HepG2 (cell line): ENCODE results near the gene SIRT7. TPM values are rescaled to one million over a fixed set of nuclear protein-coding genes. Genes with fewer than 3 reads are reported as not detected.

Experiments
- BRD4 ChIP-seq: sonication (generic); formaldehyde crosslinking; IDR thresholded peaks from 2 replicates; pipeline ENCODE4 v1.4.0; 2020; ENCODE audit warnings: missing genetic modification reagents
- MAF1 ChIP-seq: sonication (generic); formaldehyde crosslinking; IDR thresholded peaks from 2 replicates; pipeline ENCODE4 v1.5.0; 2020; ENCODE audit warnings: missing genetic modification reagents, borderline replicate concordance
- MATR3 ChIP-seq: sonication (generic); formaldehyde crosslinking; IDR thresholded peaks from 2 replicates; pipeline ENCODE4 v1.4.0; 2020; ENCODE audit warnings: missing genetic modification reagents
- NCOA1 ChIP-seq: sonication (generic); formaldehyde crosslinking; IDR thresholded peaks from 2 replicates; pipeline ENCODE4 v1.9.0; 2021; ENCODE audit warnings: missing genetic modification reagents
- NCOA2 ChIP-seq: sonication (generic); formaldehyde crosslinking; IDR thresholded peaks from 2 replicates; pipeline ENCODE4 v1.8.0; 2022; ENCODE audit warnings: inconsistent platforms
- PAF1 ChIP-seq: IDR thresholded peaks from 2 replicates; pipeline ENCODE4 v1.6.1; 2016; ENCODE audit warnings: missing genetic modification reagents, missing compliant biosample characterization
- POLR2AphosphoS5 ChIP-seq: IDR thresholded peaks from 2 replicates; pipeline ENCODE4 v1.6.1; 2012; ENCODE audit warnings: low read depth, low read length
- POLR2G ChIP-seq: fragments of 200-400 bp; formaldehyde crosslinking; IDR thresholded peaks from 2 replicates; pipeline ENCODE4 v1.6.1; 2018; ENCODE audit warnings: mild to moderate bottlenecking, low read depth, low read length, moderate library complexity
- SAFB2 ChIP-seq: sonication (generic); formaldehyde crosslinking; IDR thresholded peaks from 2 replicates; pipeline ENCODE4 v1.5.1; 2020; ENCODE audit warnings: missing genetic modification reagents, low read depth, mild to moderate bottlenecking, borderline replicate concordance
- SSRP1 ChIP-seq: IDR thresholded peaks from 2 replicates; pipeline ENCODE4 v1.6.1; 2016; ENCODE audit warnings: control low read depth
- TBL1XR1 ChIP-seq: fragments of 150-350 bp; IDR thresholded peaks from 2 replicates; pipeline ENCODE4 v1.6.1; 2014; ENCODE audit warnings: borderline replicate concordance, low read length; ENCODE audit not compliant: partially characterized antibody
- ZNF143 ChIP-seq: sonication (generic); formaldehyde crosslinking; IDR thresholded peaks from 2 replicates; pipeline ENCODE4 v1.4.0; 2020; ENCODE audit warnings: missing genetic modification reagents
- ZNF251 ChIP-seq: sonication (generic); formaldehyde crosslinking; IDR thresholded peaks from 2 replicates; pipeline ENCODE4 v1.9.0; 2021; ENCODE audit warnings: mild to moderate bottlenecking, missing genetic modification reagents
- ZNF282 ChIP-seq: fragments of 450-650 bp; IDR thresholded peaks from 2 replicates; pipeline ENCODE4 v1.6.1; 2018; ENCODE audit not compliant: partially characterized antibody
- ZNF460 ChIP-seq: sonication (generic); formaldehyde crosslinking; IDR thresholded peaks from 2 replicates; pipeline ENCODE4 v1.5.1; 2020; ENCODE audit warnings: missing genetic modification reagents, mild to moderate bottlenecking, borderline replicate concordance
- ZNF780A ChIP-seq: sonication (generic); formaldehyde crosslinking; IDR thresholded peaks from 2 replicates; pipeline ENCODE4 v1.8.0; 2022; ENCODE audit warnings: mild to moderate bottlenecking, missing genetic modification reagents, moderate library complexity
- ZNF782 ChIP-seq: sonication (generic); formaldehyde crosslinking; IDR thresholded peaks from 2 replicates; pipeline ENCODE4 v1.4.0; 2020; ENCODE audit warnings: missing genetic modification reagents, mild to moderate bottlenecking, borderline replicate concordance
- ZNF816 ChIP-seq: sonication (generic); formaldehyde crosslinking; IDR thresholded peaks from 2 replicates; pipeline ENCODE4 v1.8.0; 2022; ENCODE audit warnings: missing genetic modification reagents, mild to moderate bottlenecking, borderline replicate concordance
- polyA plus RNA-seq, 8 experiments: library from polyadenylated mRNA; depleted of rRNA in 3 of 8; stranded (reverse) in 7 of 8; unstranded in 1 of 8; fragments of >200 nt; fragmentation: Illumina TruSeq in 4 of 8; extraction: Trizol in 4 of 8; gene quantifications; 2 replicates each; pipeline versions ENCODE4 v1.2.1 to v1.2.3, GENCODE V29; 2011 to 2016; ENCODE audit warnings: low read depth in 4 of 8, missing spikeins in 1 of 8, mixed read lengths in 1 of 8; ENCODE audit not compliant: insufficient read depth in 1 of 8
- total RNA-seq, 5 experiments: library from RNA; depleted of rRNA; stranded (reverse); fragments of >200 nt; fragmentation: Illumina TruSeq; extraction: Trizol; gene quantifications; 2 replicates each; pipeline ENCODE4 v1.2.3, GENCODE V29; 2016; ENCODE audit warnings: low read depth in 1 of 5
- TF ChIP-seq, protein P1 (sequence below): sonication (generic); formaldehyde crosslinking; IDR thresholded peaks from 2 replicates; pipeline ENCODE4 v1.8.1; 2023; ENCODE audit warnings: mild to moderate bottlenecking, missing genetic modification reagents
- TF ChIP-seq, protein P2 (sequence below): sonication (generic); formaldehyde crosslinking; IDR thresholded peaks from 2 replicates; pipeline ENCODE4 v1.8.0; 2022; ENCODE audit warnings: mild to moderate bottlenecking, missing genetic modification reagents, borderline replicate concordance
- TF ChIP-seq, protein P3 (sequence below): sonication (generic); formaldehyde crosslinking; IDR thresholded peaks from 2 replicates; pipeline ENCODE4 v1.5.1; 2020; ENCODE audit warnings: missing genetic modification reagents, mild to moderate bottlenecking, borderline replicate concordance
- TF ChIP-seq, protein P4 (sequence below): conservative IDR thresholded peaks from 2 replicates; pipeline ENCODE4 v1.6.1; 2018; ENCODE audit warnings: missing genetic modification reagents
- TF ChIP-seq, protein P5 (sequence below): sonication (generic); formaldehyde crosslinking; IDR thresholded peaks from 2 replicates; pipeline ENCODE4 v1.5.1; 2020; ENCODE audit warnings: mild to moderate bottlenecking, moderate library complexity, missing genetic modification reagents

SIRT7 gene
- total and polyA plus RNA-seq, 2 of the 13 experiments (the other 11 are each of a cell fraction or from before 2014, with no cell fraction given): 8.3 to 24.8 TPM

DNA sequence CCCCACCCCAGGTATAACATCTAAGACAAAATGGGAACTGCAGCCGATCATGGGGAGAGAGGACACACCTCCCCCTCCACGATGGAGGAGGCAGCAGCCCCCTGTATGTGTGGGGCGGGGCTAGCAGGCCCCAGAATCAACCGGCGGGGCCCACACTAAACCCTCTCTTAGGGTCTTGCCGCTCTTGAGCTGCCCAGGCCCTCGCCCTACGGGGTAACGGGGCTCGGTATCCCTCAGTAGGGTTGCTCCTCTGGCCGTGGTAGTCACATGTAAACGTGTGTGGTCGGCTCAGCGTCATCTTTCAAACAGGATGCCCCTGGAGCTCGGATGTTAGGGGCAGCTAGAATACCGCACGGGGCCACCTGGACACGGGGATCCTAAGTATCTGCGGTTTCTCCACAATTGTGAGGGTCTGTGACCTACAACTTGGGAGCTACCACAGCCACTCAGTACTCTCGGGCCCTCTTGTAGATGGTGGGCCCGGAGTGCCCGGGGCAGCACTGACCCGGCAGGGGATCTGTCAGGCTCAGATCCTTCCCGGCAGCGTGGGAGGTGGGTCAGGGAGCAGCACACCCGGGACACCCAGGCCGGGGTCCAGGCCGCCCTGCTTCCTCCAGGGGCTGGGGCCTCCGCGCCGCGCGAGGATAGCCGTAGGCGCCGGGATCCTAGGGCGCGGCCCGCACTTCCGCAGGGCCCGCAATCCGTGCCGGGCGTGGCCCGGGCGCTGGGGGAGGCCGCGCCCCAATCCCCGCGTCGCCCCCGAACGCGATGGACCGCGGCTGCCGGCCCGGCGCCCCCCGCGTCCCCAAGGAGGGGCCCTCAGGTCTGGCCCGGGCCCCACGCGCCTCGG lies 47.6 kb downstream of the SIRT7 start (continued):
- TF ChIP-seq, protein P1, sequence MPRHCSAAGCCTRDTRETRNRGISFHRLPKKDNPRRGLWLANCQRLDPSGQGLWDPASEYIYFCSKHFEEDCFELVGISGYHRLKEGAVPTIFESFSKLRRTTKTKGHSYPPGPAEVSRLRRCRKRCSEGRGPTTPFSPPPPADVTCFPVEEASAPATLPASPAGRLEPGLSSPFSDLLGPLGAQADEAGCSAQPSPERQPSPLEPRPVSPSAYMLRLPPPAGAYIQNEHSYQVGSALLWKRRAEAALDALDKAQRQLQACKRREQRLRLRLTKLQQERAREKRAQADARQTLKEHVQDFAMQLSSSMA: no peak
- TF ChIP-seq ZNF143 (CRISPR knock-in tag) (no peak), POLR2AphosphoS5 (peak; percentile 26; the same call in 1 of the 2 replicates), POLR2G (peak; percentile 65), NCOA1 (CRISPR knock-in tag) (no peak; the same call in 1 of the 2 replicates), BRD4 (CRISPR knock-in tag) (peak; percentile 41; the same call in 1 of the 2 replicates), MATR3 (CRISPR knock-in tag) (no peak), ZNF460 (CRISPR knock-in tag) (no peak), PAF1 (CRISPR knock-in tag) (peak; percentile 79; the same call in 1 of the 2 replicates), NCOA2 (0 out of 2 replicates have a peak, but pooled peaks have one; percentile 7), ZNF282 (no peak), ZNF780A (CRISPR knock-in tag) (0 out of 2 replicates have a peak, but pooled peaks have one; percentile 65), SSRP1 (CRISPR knock-in tag) (no peak), ZNF816 (CRISPR knock-in tag) (no peak), SAFB2 (CRISPR knock-in tag) (no peak; the same call in 1 of the 2 replicates), ZNF251 (CRISPR knock-in tag) (peak; percentile 41; the same call in 1 of the 2 replicates), TBL1XR1 (peak; percentile 29), ZNF782 (CRISPR knock-in tag) (peak; percentile 78; the same call in 1 of the 2 replicates), MAF1 (CRISPR knock-in tag) (no peak)
- TF ChIP-seq, protein P2, sequence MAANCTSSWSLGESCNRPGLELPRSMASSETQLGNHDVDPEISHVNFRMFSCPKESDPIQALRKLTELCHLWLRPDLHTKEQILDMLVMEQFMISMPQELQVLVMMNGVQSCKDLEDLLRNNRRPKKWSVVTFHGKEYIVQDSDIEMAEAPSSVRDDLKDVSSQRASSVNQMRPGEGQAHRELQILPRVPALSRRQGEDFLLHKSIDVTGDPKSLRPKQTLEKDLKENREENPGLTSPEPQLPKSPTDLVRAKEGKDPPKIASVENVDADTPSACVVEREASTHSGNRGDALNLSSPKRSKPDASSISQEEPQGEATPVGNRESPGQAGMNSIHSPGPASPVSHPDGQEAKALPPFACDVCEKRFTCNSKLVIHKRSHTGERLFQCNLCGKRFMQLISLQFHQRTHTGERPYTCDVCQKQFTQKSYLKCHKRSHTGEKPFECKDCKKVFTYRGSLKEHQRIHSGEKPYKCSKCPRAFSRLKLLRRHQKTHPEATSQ (CRISPR knock-in tag): no peak
- TF ChIP-seq, protein P3, sequence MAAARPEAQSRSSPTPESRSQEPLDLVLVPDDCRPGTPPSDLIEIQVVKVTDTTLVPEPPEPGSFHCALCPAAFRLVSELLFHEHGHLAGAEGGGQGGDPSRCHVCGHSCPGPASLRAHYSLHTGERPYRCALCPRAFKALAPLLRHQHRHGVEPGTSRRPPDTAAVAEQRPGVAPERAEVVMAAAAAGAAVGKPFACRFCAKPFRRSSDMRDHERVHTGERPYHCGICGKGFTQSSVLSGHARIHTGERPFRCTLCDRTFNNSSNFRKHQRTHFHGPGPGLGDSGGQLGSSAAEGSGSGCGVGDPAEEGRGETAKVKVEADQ (CRISPR knock-in tag): no peak
- TF ChIP-seq, protein P4, sequence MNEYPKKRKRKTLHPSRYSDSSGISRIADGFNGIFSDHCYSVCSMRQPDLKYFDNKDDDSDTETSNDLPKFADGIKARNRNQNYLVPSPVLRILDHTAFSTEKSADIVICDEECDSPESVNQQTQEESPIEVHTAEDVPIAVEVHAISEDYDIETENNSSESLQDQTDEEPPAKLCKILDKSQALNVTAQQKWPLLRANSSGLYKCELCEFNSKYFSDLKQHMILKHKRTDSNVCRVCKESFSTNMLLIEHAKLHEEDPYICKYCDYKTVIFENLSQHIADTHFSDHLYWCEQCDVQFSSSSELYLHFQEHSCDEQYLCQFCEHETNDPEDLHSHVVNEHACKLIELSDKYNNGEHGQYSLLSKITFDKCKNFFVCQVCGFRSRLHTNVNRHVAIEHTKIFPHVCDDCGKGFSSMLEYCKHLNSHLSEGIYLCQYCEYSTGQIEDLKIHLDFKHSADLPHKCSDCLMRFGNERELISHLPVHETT (CRISPR knock-in tag): no peak
- TF ChIP-seq, protein P5, sequence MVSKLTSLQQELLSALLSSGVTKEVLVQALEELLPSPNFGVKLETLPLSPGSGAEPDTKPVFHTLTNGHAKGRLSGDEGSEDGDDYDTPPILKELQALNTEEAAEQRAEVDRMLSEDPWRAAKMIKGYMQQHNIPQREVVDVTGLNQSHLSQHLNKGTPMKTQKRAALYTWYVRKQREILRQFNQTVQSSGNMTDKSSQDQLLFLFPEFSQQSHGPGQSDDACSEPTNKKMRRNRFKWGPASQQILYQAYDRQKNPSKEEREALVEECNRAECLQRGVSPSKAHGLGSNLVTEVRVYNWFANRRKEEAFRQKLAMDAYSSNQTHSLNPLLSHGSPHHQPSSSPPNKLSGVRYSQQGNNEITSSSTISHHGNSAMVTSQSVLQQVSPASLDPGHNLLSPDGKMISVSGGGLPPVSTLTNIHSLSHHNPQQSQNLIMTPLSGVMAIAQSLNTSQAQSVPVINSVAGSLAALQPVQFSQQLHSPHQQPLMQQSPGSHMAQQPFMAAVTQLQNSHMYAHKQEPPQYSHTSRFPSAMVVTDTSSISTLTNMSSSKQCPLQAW (CRISPR knock-in tag): peak; percentile 77
